Fibroblast of skin of right quadriceps (primary cell): ENCODE results near the gene KANSL1.
"Not testable (repeated sequence)": the region's sequence is repeated elsewhere in the genome, so short reads cannot be mapped to it uniquely, and the experiment has no call there.

ENCODE experiments used
- DNase-seq: peaks from one replicate; pipeline ENCODE4 v3.0.0-alpha.2; 2013

KANSL1 gene

DNA sequence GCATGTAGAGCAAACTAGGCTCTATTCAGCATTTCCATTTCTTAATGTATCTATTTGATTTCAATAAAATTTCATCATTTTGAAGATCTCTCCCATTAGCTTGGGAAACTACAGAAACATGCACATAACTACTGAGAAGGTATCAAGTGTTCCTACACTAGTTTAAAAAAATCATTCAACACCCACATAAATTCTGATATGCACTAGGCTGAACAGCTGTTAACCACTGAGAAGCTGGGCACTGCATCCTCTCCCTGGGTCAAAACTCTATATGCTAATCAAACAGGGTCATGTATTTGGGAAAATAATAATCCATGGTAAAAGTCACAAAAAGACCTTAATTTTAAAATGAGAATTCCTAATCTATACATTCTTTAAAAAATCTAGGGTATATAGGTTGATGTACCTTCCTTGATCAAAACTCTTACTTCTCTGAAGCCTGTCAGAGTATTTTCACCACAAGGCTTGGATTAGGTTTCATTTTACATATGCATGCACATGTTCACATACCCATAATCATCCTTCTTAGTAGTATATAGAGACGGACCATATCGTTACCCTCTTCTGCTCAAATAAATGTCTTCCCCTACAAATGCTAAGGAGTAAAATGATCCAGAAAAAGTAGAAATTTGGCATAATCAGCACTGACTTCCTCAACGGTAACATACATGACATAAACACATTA, 57.2 kb downstream of the KANSL1 start:
- no peak for DNase-seq

DNA sequence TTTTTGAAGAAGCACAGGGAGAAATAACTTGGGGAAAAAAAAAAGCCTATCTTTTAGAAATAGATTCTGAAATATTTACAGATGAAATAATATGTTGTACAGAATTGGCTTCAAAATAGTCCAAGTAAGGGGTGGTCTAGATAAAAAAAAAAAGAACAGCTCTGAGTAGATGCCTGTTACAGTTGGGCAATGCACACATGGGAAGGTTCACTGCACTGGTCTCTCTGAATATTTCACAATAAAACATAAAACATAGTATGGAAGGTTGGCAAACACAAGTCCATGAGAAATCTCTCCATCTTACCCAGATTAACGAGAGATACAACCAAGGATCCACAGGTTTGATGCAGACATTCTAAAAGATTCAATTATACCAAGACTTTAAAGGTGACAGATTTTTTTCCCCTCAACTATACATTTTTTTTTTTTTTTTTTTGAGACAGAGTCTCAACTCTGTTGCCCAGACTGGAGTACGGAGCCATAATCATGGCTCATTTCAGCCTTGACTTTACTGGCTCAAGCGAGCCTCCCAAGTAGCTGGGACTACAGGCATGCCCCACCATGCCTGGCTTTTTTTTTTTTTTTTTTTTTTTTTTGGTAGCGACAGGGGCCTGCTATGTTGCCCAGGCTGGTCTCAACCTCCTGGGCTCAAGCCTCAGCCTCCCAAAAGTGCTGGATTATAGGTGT, 58.0 kb downstream of the KANSL1 start:
- no peak for DNase-seq

DNA sequence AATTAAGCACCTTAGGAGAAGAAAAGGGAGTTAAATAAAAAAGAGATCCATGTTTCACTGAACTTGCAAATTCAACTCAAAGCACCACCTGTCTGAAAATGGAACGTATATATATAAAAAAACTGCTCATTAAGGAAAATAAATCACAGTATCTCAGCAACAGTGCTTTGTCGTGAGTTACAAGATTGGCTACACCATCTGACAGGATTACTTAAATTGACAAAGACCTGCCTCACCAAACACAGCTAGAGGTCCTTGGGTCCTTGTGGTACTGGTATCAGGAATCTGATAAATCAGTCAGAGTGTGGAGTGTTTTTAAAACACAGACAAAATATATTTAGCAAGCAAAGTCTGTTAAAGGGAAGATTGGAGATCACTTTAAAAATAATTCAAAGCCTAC, 63.9 kb downstream of the KANSL1 start:
- DNase-seq = no peak

DNA sequence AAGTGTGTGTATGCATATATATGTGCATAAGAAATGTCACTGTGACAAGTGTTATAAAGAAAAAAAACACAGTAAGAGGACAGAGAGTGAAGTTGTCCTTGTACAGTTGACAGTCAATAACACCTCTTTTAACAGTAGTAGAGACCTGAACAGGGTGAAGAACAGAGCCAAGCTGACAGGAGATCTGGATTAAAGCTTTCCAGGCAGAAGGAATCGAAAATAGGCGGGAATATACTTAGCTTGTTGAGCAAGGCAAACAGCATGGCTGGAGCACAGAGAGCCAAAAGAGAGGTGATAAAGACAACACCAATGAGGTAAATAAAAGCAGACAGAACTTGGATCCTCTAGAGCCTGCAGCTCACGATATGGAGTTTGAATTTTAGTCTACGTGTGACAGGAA, 64.8 kb downstream of the KANSL1 start:
- DNase-seq = no peak

DNA sequence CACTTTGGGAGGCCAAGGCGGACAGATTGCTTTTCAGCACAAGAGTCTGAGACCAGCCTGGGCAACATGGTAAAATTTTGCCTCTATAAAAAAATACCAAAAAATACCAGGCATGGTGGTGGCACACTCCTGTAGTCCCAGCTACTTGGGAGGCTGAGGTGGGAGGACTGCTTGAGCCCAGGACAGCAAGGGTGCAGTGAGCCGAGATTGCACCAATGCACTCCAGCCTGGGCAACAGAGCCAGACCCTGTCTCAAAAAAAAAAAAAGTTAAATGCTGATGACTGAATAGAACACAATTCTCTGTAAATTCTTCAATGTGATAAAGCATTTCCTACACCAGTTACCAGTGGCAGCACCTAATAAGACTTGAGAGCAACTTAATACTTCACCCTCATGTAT, 65.7 kb downstream of the KANSL1 start:
- no peak for DNase-seq

DNA sequence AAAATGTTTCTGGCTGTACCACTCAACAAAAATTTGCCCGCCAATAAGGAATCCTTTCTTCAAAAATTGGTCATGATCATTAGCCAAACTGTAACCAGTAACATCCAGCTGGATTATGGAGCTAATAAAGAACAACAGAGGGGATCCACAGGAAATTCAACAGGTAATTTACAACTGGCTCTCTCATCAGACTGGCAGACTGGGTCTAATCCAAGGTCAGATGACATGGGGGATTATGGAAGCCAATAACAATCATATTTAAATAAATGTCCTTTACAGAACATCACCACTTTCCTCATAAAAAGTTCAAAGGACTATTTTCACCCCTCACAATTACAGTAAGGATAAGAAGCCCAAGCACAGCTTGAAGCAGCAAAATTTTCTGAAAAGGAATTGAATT, 66.4 kb downstream of the KANSL1 start:
- no peak for DNase-seq

DNA sequence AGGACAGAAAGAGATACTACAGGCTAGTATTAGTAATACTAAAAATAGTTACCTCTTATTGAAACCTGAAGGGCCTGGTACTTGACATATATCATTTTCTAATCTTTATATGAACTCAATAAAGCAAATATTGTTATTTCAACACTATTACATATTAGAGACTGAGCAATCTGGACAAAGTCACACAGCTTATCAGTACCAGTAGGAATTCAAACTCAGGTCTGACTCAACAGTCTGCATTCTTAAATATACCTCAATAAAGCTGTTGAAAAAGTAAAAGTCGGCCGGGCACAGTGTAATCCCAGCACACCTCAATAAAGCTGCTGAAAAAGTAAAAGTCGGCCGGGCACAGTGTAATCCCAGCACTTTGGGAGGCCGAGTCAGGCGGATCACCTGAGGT, 67.4 kb downstream of the KANSL1 start:
- DNase-seq = no peak

DNA sequence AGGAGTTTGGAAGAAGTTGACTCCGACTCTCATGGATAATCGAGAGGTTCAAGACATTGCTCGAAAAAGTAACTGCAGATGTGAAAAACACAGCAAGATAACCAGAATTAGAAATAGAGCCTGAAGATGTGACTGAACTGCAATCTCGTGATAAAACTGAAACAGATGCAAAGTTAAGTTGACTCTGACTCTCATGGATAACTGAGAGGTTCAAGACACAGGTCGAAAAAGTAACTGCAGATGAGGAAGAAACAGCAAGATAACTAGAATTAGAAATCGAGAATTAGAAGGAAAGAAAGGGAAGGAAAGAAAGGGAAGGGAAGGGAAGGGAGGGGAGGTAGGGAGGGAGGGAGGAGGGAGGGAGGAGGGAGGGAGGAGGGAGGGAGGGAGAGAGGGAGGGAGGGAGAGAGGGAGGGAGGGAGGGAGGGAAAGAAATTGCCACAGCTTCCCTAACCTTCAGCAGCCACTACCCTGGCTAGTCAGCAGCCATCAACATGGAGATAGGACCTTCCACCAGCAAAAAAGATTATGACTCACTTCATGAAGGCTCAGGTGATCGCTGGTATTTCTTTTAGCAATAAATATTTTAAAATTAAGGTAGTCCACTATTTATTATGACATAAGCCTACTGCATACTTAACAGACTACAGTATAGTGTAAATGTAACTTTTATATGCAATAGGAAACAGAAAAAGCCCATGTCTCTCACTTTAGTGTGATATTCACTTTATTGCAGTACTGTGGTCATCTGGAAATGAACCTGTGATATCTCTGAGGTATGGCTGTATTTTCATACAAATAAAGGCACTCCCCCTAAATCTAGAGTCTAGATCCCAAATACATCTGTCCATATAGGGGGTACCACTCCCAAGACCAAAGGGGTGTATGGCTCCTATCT, 68.3 kb downstream of the KANSL1 start:
- DNase-seq = no peak

DNA sequence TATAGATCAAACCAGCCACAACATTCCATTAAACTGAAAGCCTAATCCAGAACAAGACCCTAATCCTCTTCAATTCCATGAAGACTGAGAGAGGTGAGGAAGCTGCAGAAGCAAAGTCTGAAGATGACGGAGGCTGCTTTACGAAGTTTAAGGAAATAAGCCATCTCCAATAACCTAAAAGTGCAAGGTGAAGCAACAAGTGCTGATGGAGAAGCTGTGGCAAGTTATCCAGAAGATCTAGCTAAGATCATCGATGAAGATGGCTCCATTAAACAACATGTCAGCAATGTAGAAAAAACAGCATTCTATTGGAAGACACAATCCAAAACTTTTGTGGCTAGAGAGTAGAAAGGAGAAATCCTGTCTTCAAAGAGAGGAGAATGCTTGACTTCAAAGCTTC, 69.6 kb downstream of the KANSL1 start:
- DNase-seq = no peak

DNA sequence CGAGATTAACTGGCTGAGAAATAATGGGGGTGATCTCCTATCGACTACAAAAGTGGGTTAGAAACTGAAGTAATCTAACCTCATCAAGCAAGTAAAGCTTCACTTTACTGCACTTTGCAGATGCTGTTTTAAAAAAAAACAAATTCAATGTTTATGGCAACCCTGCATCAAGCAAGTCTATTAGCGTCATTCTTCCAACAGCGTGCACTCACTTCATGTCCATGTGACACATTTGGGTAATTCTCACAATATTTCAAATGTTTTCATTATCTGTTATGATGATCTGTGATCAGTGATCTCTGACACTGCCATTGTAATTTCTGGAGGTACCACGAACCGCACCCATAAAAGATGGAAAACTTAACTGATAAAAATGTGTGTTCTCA, 70.8 kb downstream of the KANSL1 start:
- DNase-seq = no peak

DNA sequence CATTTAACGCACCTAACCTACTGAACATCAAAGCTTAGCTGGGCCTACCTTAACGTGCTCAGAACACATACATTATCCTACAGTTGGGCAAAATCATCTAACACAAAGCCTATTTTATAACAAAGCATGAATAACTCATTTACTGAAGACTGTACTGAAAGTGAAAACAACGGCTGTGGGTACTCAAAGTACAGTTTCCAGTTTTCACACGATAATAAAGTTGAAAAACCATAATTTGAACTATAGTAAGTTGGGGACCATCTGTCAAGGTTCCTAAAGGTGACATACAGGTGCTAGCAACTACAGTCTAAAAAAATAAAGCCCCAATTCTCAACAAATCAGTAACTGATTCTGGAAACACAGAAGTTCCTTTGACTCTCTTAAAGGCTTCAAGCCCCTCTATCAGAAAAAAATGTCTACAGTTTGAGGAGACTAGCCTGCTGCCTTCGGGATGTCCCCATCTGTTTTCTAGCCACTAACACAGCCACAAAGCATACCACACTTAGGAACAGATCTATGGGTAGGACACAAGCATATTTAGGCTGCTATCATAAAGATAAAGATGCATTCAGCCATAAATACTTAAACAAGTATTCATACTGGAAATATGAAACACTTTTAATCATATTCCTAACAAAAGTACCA, 71.3 kb downstream of the KANSL1 start:
- no peak for DNase-seq

DNA sequence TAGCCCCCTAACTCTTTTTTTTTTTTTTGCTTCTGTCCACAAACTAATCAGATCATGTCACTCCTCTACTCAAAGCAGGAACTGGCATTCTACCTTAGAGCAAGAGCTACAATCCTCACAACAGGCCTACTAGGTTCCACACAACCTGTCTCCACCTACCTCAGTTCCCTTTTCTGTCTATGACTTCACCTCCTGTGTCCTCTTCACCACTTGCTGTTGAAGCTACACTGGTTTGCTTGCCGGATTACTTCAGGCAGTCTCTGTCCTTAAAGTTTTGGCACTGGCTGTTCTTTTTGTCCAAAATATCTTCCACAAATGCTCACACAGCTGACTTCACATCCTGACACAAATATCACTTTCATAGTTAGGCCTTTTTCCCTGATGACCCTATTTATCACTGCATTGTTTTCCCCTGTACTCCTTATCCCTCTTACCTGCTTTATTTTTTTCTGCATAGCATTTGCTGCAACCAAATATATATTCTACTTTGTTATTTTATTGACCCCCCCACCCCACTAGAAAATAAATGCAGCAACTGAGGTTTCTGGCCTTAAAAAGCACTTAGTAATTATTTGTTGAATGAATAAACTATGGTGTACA, 72.0 kb downstream of the KANSL1 start:
- DNase-seq = no peak

DNA sequence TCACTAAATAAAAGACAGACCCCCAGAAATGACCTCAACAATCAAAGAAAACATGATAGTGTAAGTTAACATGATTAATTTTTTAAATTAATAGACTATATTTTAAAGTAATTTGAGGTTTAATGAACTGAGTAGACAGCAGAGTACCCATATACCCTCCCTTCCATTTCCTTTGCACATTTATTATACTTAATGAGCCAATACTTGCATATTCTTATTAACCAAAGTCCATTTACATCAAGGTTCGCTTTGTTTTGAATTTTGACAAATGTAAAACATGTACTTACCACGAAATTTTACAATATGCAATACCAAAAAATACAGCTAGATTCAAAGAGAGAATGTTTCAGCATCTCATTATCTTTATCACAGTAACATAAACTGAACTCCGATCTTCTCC, 72.7 kb downstream of the KANSL1 start:
- no peak for DNase-seq

DNA sequence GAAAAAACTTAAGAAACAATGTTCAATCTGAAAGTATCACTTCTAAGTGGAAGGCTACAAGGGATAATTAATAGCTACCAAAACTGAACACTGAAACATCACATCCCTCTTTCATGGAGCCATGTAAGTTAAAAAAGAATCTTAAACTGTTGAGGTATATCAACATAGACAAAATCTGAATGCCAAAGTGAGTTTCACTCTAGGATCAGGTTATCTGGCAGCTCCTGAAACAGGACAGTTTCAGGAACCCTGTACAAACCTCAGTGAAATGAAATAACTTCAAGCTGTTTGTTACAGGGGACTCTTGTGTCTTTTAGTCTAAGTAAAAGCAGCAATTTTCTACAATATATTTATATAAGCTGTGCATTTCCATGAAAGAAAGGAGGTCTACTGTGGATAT, 73.2 kb downstream of the KANSL1 start:
- no peak for DNase-seq

DNA sequence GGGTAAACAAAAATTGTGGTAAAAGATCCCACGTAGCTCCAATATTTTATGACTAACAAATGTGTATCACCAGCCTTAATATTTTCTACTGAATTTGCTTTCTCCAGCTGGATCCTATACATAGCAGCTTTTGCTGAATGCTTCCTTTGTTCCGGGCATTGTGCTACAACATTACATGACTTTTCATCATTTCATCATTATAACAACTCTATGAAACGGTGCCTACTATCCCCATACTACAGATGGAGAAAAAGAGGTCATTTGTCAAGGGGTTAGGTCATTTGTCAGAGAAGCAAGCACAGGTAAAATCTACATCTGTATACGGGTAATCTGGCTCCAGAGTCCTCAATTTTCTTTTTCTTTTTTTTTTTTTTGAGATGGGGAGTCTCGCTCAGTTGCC, 74.3 kb downstream of the KANSL1 start:
- DNase-seq = no peak

DNA sequence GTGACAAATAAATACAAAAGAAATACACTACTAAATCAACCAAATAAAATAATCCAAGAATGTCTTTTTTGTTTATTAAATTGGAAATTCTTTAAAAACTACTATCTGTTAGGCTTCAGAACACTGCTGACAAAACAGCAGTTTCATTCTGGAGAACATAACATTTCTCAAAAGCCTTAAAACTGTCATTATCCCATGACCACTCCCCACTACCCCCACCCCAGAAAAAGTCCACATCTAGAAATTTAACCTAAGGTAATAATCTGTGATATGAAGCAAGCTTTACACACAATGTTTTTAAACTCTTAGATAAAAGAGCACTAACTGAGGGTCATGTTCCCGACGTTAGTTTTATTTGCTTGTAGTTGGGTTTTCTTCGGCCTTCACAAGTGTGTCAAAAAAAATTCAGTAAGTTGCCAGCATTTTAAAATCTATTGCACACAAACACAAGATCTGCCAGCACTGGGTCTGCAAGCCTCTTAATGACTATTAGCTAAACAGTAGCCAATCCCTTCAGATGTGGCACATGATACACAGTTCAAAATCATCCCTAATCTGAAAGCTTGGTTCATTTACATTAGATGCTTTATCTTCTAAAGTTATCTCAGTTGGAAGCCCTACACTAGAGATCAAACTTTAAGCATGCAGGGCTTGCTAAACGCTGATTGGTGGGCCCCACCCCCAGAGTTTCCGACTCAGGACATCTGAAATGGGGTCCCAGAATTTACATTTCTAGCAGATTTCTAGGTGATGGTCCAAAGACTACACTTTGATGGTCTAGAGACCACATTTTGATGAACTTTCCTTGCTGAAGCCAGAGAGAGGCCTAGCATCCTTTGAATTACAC, 75.2 kb downstream of the KANSL1 start:
- no peak for DNase-seq

DNA sequence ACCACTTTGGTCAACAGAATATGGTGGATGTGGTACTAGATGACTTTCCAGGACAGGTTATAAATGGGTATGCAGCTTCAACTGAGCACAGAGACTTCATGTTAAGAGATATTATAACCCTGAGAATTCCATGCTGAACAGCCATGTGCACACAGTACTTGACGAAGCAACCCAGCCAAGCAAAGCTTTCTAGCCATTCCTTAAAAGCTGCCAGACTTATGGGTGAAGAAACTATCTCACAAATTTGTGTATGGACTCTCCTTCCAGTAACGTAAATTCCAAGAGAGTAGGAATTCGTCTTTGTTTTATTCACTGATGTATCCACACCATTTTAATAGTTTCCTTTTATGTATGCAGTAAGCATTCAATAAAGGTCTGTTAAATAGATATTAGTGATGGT, 76.1 kb downstream of the KANSL1 start:
- DNase-seq = no peak

DNA sequence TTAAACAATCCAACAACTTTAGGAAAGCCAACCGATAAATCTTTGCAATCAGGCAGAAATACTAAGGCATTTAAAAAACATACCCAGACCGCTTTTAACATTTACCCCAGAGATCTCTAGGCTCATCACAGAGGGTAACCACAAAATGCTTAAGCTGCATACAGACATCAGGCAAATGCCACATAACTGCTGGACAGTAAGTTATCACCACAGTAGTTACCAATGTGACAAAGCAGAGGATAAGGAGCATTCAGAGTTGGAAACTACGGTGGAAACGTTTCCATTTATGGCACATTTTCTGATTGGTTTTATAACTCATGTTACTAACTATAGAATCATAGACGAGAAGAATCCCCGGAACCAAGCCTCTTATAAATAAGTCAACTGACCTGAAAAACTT, 77.5 kb downstream of the KANSL1 start:
- peak; percentile 57 for DNase-seq

DNA sequence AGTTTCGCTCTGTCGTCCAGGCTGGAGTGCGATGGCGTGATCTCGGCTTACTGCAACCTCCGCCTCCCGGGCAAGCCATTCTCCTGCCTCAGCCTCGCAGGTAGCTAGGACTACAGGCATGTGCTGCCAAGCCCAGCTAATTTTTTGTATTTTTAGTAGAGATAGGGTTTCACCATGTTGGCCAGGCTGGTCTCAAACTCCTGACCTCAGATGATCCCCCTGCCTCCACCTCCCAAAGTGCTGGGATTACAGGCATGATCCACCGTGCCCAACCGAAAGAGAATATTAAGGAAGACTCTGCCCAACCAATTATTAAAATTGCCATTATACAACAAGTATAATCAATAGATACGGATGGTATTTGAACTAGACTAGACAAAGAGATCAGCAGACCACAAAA, 82.0 kb downstream of the KANSL1 start:
- DNase-seq = not testable (repeated sequence)

DNA sequence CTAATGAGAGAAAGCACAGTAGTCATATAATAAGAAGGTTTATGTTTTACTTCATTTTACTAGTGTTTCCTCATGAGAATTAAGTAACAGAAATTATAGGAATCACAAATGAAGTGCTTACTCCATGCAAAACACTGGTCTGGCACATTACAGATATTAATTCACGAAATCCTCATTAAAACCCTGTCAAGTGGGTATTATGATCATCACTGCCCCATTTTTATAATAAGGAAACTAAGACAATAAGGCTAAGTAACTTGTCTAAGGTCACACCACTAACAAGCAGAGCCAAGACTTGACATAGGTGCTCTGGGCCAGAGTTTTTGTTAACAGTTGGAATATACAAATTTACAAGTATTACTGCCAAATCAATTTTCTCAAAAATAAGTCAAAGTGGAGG, 83.0 kb downstream of the KANSL1 start:
- DNase-seq = no peak

DNA sequence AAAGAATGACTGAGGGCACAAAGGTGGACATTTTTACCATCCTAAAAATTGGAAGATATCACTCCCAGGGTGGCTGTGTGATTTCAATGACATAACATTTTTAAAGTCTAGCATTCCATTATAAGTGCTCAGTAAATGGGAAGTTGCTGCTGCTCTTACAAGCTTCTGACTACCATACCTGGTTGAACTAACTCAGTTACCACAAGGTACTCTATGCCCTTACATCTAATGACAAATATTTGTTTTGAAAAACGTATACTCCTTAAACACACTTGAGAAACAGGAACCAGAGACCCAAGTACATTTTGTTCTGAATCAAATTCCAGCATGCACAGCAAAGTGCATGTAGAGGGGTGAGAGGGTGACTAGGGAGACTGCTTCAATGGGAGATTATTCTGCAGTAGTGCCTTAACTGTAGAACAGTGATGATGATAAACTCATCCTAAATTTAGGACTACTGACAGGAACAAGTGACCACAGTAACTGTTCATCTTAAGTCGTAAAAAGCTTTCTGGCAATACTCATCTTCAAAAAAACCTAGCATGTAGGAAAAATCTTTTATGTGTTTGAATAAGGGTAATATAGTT, 83.5 kb downstream of the KANSL1 start:
- no peak for DNase-seq
